Body of pancreas (tissue), 4 donors: Measurements from ENCODE around the gene VWA2. TPM values are rescaled to one million over a fixed set of nuclear protein-coding genes. Genes with fewer than 3 reads are reported as not detected.

Source experiments
- ATAC-seq: fragments of 150-250 bp; one replicate; pipeline ENCODE4 v1.9.1; 2016
- DNase-seq, 4 donors: peaks; one replicate each; pipeline ENCODE4 v3.0.0-alpha.2; 2019
- H3K27ac ChIP-seq, 4 donors: fragments of 200-600 bp; sonication (generic); 1 replicate in 3 of 4; 2 replicates in 1 of 4; pipeline versions ENCODE4 v1.5.1 to v1.6.1; 2016 to 2019; ENCODE audit warnings: mild to moderate bottlenecking in 1 of 4, mixed read lengths in 1 of 4, moderate library complexity in 1 of 4
- H3K27me3 ChIP-seq, 2 donors: fragments of 200-600 bp; sonication (generic); one replicate each; pipeline ENCODE4 v1.6.0; 2016; ENCODE audit warnings: mild to moderate bottlenecking in 1 of 2
- H3K36me3 ChIP-seq, 2 donors: fragments of 200-600 bp; sonication (generic); replicated peaks in 1 of 2; 2 replicates each; pipeline ENCODE4 v1.5.1; 2016; ENCODE audit warnings: low read depth in 2 of 2; ENCODE audit not compliant: insufficient read depth in 1 of 2
- H3K4me1 ChIP-seq: fragments of 200-600 bp; sonication (generic); one replicate; pipeline ENCODE4 v1.6.0; 2016
- H3K4me3 ChIP-seq, 2 donors: fragments of 200-600 bp; sonication (generic); 1 replicate in 1 of 2; 2 replicates in 1 of 2; pipeline ENCODE4 v1.5.1; 2016 to 2019
- H3K9me3 ChIP-seq, 3 donors: fragments of 200-600 bp; sonication (generic); 1 replicate in 2 of 3; 2 replicates in 1 of 3; pipeline ENCODE4 v1.5.1; 2016
- POLR2A ChIP-seq, 3 donors: fragments of 450-650 bp; IDR thresholded peaks; one replicate each; pipeline ENCODE4 v1.6.1; 2016; ENCODE audit warnings: antibody characterized with exemption in 3 of 3, mild to moderate bottlenecking in 2 of 3
- WGBS, 2 donors: methylation state at CpG; one replicate each; pipeline ENCODE4 v1.1.5; 2017; 5-methylcytosine and 5-hydroxymethylcytosine counted together
- intact Hi-C: fragments of 100-400 bp; cut with DNase I; formaldehyde crosslinking; loops from one replicate; pipeline ENCODE4 v1.15.1; 2023
- total RNA-seq, 2 donors: library from RNA; depleted of rRNA; stranded (reverse); fragments of >200 nt; gene quantifications; one replicate each; pipeline ENCODE4 v1.1.0, GENCODE V29; 2016
- TF ChIP-seq, protein P1 (sequence below), 7 experiments: fragments of 450-650 bp in 4 of 7; fragments of 200-600 bp in 3 of 7; sonication (generic) in 3 of 7; IDR thresholded peaks; one replicate each; pipeline ENCODE4 v1.5.1; 2016 to 2019; ENCODE audit warnings: antibody characterized with exemption in 7 of 7

Gene VWA2
- total RNA-seq, 2 donors from 2014 or later: 10.5 to 15.3 TPM

- TF ChIP-seq, protein P1, sequence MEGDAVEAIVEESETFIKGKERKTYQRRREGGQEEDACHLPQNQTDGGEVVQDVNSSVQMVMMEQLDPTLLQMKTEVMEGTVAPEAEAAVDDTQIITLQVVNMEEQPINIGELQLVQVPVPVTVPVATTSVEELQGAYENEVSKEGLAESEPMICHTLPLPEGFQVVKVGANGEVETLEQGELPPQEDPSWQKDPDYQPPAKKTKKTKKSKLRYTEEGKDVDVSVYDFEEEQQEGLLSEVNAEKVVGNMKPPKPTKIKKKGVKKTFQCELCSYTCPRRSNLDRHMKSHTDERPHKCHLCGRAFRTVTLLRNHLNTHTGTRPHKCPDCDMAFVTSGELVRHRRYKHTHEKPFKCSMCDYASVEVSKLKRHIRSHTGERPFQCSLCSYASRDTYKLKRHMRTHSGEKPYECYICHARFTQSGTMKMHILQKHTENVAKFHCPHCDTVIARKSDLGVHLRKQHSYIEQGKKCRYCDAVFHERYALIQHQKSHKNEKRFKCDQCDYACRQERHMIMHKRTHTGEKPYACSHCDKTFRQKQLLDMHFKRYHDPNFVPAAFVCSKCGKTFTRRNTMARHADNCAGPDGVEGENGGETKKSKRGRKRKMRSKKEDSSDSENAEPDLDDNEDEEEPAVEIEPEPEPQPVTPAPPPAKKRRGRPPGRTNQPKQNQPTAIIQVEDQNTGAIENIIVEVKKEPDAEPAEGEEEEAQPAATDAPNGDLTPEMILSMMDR (IDR thresholded peaks at IDR 0.05): no peak
- no peak for TF ChIP-seq POLR2A (IDR thresholded peaks at IDR 0.05)
- no peak for ATAC-seq
- WGBS, 2 donors: 47 to 78% methylated on average over 3 of the region's 3 CpGs
These were observed 96.6 kb downstream of the VWA2 start for GRCh38 chr10:114335614-114336013.

GRCh38 chr10:114336823-114337509, 97.9 kb downstream of the VWA2 start:
- WGBS, 2 donors: 56 to 63% methylated on average over 10 of the region's 10 CpGs
- TF ChIP-seq, protein P1 (IDR thresholded peaks at IDR 0.05): no peak
- TF ChIP-seq POLR2A (IDR thresholded peaks at IDR 0.05): no peak
- no peaks in the 10 kb centered on the region for H3K36me3 ChIP-seq
- no peak for ATAC-seq
- H3K27ac ChIP-seq: no peak overlapping the region
- H3K9me3 ChIP-seq: no peaks in the 10 kb centered on the region
- no peaks in the 10 kb centered on the region for H3K27me3 ChIP-seq
- no peak overlapping the region for H3K4me3 ChIP-seq
- H3K4me1 ChIP-seq: peaks cover 10% of the 10 kb centered on the region
- intact Hi-C loops: no loop called here
- DNase-seq: peak in 2 of 4 donors; percentile 13 to 28

More at GRCh38 chr10:114335614-114336013, 96.6 kb downstream of the VWA2 start:
- Histone ChIP-seq H3K27me3 (no peaks in the 10 kb centered on the region), H3K27ac (no peak overlapping the region), H3K4me1 (peaks cover 10% of the 10 kb centered on the region), H3K4me3 (no peak overlapping the region), H3K36me3 (peaks cover 0 to 2% of the 10 kb centered on the region in 2 donors), H3K9me3 (no peaks in the 10 kb centered on the region)
- DNase-seq: no peak
- intact Hi-C loops: no loop called here

DNA sequence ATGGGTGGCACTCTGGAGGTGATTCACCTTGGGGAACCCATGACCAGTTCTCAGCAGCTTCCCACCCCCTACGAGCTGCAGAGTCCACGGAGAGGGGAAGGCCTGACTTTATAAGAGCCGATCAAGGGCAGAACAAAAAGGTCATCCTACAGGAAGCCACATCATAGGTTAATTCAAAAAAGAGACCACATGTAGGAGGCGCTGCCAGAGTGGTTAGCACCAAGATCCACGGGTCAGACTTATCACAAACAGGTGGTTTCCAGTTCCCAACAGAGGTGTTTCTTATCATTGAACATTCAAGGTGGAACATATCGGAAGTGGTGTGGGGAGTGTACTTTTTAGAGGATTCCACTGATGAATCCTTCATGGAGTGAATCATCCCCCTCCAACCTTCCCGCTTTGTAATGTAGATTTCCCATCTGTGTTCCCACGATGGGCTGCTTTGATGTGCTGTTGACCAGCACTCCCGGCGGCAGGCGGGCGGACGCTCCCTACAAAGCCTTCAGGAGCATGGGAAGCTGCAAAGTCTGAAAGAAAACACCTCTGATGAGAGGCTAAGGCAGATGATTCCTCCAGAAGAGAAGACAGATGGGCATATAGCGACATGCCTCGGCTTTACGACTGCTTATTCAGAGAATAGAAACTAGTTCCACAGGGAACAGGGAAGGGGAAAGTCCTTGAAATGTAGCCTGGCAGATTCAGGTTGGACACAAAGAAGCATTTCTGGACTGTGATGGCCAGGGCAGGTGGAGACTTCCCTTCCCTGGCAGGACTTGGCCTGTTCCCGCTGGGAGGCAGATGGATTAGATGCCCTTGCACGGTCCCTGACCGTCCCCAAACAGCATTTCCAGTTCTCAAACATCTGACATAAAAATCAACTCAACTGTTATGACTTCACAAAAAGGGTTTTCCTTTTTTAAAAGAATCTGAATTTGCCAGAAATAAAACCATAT, 98.7 kb downstream of the VWA2 start:
- TF ChIP-seq, protein P1 (IDR thresholded peaks at IDR 0.05): no peak
- no peak for TF ChIP-seq POLR2A (IDR thresholded peaks at IDR 0.05)
- H3K27ac ChIP-seq: no peak overlapping the region
- H3K4me3 ChIP-seq: no peak overlapping the region
- no peaks in the 10 kb centered on the region for H3K36me3 ChIP-seq
- ATAC-seq (no peak), DNase-seq (no peak)
- WGBS, 2 donors: 83 to 87% methylated on average over 19 of the region's 19 CpGs
- no peaks in the 10 kb centered on the region for H3K27me3 ChIP-seq
- no peaks in the 10 kb centered on the region for H3K9me3 ChIP-seq
- intact Hi-C loops: no loop called here
- peaks cover 10% of the 10 kb centered on the region for H3K4me1 ChIP-seq

DNA sequence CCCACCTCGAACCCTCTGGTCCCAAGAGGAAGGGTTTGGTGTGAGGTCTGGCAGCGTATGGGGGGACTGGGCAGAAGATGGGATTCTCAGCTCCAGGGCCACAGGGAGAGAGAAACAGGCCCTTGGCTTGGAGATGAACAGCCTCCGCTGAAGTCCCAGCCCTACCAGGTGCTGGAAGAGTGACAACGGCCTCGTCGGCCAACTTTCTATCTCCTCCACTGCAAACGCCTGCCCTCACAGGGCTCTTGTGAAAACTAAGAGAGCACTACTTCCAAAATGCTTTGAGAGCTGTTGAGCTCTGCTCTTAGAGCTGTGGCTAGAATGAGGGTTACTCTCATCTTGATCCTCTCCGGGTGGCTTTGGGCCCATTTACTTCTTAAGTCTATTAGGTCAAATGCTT, 101.8 kb downstream of the VWA2 start:
- Histone ChIP-seq H3K27ac (no peak overlapping the region), H3K27me3 (no peaks in the 10 kb centered on the region), H3K36me3 (no peaks in the 10 kb centered on the region), H3K4me1 (peaks cover 10% of the 10 kb centered on the region), H3K9me3 (no peaks in the 10 kb centered on the region), H3K4me3 (no peak overlapping the region)
- no peak for TF ChIP-seq POLR2A (IDR thresholded peaks at IDR 0.05)
- DNase-seq (no peak), ATAC-seq (no peak)
- intact Hi-C loops: no loop called here
- WGBS, 2 donors: 88 to 93% methylated on average over 7 to 8 of the region's 8 CpGs

Other genes starting within 250 kb of the VWA2 start
- 1 to 10 TPM; 1.0 to 8.6 TPM for gene ADRB1, start 195.4 kb upstream of the VWA2 start, total RNA-seq
- 10 to 100 TPM; 42.3 to 53.4 TPM for gene CCDC186, start 65.1 kb upstream of the VWA2 start, total RNA-seq
- under 1 TPM; 0.78 to 0.99 TPM for gene TDRD1, start 59.9 kb upstream of the VWA2 start, total RNA-seq
- 10 to 100 TPM; 10.5 to 17.9 TPM for gene AFAP1L2, start 165.2 kb downstream of the VWA2 start, total RNA-seq